HEK293T (cell line): ENCODE data around the gene FUT8.

ENCODE experiments used
- CTCF ChIA-PET: fragments of 350-600 bp; formaldehyde crosslinking; extraction: SDS; loops from one replicate; lab custom pipeline; 2021; ENCODE audit warnings: antibody characterized with exemption, inconsistent platforms; lab: Yijun Ruan, JAX
- POLR2A ChIA-PET: fragments of 350-600 bp; formaldehyde crosslinking; extraction: SDS; loops from one replicate; lab custom pipeline; 2020; ENCODE audit warnings: antibody characterized with exemption, inconsistent platforms; lab: Yijun Ruan, JAX
- DNase-seq: peaks from one replicate; pipeline ENCODE4 v3.0.0; 2012; ENCODE audit warnings: mixed read lengths; ENCODE audit errors: extremely low spot score
- ARNT ChIP-seq: fragments of 450-650 bp; IDR thresholded peaks from 2 replicates; pipeline ENCODE4 v1.6.1; 2017; ENCODE audit warnings: mild to moderate bottlenecking
- BHLHE40 ChIP-seq: fragments of 450-650 bp; IDR thresholded peaks from 2 replicates; pipeline ENCODE4 v1.6.1; 2016; ENCODE audit warnings: mild to moderate bottlenecking, moderate library complexity, borderline replicate concordance
- CTBP1 ChIP-seq: fragments of 450-650 bp; IDR thresholded peaks from 2 replicates; pipeline ENCODE4 v1.6.1; 2016; ENCODE audit warnings: borderline replicate concordance
- ELF4 ChIP-seq: fragments of 450-650 bp; IDR thresholded peaks from 2 replicates; pipeline ENCODE4 v1.6.1; 2017; ENCODE audit warnings: antibody characterized with exemption
- FOXA1 ChIP-seq: fragments of 450-650 bp; IDR thresholded peaks from 2 replicates; pipeline ENCODE4 v1.6.1; 2016; ENCODE audit warnings: mild to moderate bottlenecking
- FOXK2 ChIP-seq: fragments of 450-650 bp; IDR thresholded peaks from 2 replicates; pipeline ENCODE4 v1.6.1; 2016; ENCODE audit warnings: mild to moderate bottlenecking
- FOXM1 ChIP-seq: fragments of 450-650 bp; IDR thresholded peaks from 2 replicates; pipeline ENCODE4 v1.6.1; 2017; ENCODE audit warnings: mild to moderate bottlenecking, borderline replicate concordance
- HDGF ChIP-seq: fragments of 450-650 bp; IDR thresholded peaks from 2 replicates; pipeline ENCODE4 v1.6.1; 2017; ENCODE audit warnings: antibody characterized with exemption, borderline replicate concordance
- L3MBTL2 ChIP-seq: fragments of 450-650 bp; conservative IDR thresholded peaks from 2 replicates; pipeline ENCODE4 v1.6.1; 2016; ENCODE audit warnings: mild to moderate bottlenecking
- LEF1 ChIP-seq: fragments of 450-650 bp; IDR thresholded peaks from 2 replicates; pipeline ENCODE4 v1.6.1; 2017; ENCODE audit warnings: mild to moderate bottlenecking, borderline replicate concordance
- NFRKB ChIP-seq: fragments of 450-650 bp; IDR thresholded peaks from 2 replicates; pipeline ENCODE4 v1.6.1; 2016; ENCODE audit warnings: mild to moderate bottlenecking, moderate library complexity
- SP1 ChIP-seq: fragments of 450-650 bp; IDR thresholded peaks from 2 replicates; pipeline ENCODE4 v1.6.1; 2017
- SUZ12 ChIP-seq: fragments of 450-650 bp; IDR thresholded peaks from 2 replicates; pipeline ENCODE4 v1.6.1; 2016; ENCODE audit warnings: mild to moderate bottlenecking
- TARDBP ChIP-seq: fragments of 450-650 bp; IDR thresholded peaks from 2 replicates; pipeline ENCODE4 v1.6.1; 2016
- ZNF384 ChIP-seq: fragments of 450-650 bp; IDR thresholded peaks from 2 replicates; pipeline ENCODE4 v1.6.1; 2016
- TF ChIP-seq, protein P1 (sequence below): fragments of 450-650 bp; IDR thresholded peaks from 2 replicates; pipeline ENCODE4 v1.6.1; 2016

FUT8 gene

DNA sequence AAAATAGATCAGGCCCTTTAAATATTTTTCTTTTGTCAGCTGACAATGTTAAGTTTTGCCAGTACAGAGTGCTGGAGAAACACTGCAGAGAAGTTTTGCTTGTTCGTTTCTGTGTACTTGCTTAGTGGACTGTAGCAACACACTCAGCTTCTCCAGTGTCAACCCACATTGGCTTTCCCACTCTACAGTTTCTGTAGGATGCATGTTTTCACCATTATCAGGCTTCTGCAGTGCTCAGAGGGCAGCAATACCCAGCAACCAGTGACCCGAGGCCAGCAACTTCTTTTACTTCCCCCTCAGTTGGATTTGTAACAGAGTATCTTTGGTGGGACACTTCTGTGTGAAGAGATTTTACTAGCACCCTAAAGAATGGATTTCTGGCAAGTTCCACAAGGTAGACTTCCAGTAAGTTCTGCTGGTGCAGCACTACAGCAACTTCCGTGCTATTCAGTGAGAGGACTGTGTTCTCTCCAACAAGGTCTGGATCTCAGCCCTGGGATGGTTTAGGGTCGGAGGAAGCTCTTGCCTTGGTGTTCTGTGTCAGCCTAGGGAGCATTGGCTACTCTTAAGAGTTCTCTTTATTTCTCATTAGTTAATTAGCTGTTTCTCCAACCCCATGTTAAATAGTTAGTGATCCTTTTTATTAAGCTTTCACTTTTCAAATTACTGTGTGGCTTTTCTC is 70.4 kb downstream of the FUT8 start:
- TF ChIP-seq FOXK2 (no peak), ZNF384 (no peak), SUZ12 (no peak), SP1 (no peak), CTBP1 (no peak), FOXM1 (no peak), L3MBTL2 (no peak), TARDBP (no peak), BHLHE40 (no peak), FOXA1 (no peak)
- TF ChIP-seq, protein P1, sequence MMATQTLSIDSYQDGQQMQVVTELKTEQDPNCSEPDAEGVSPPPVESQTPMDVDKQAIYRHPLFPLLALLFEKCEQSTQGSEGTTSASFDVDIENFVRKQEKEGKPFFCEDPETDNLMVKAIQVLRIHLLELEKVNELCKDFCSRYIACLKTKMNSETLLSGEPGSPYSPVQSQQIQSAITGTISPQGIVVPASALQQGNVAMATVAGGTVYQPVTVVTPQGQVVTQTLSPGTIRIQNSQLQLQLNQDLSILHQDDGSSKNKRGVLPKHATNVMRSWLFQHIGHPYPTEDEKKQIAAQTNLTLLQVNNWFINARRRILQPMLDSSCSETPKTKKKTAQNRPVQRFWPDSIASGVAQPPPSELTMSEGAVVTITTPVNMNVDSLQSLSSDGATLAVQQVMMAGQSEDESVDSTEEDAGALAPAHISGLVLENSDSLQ = no peak
- DNase-seq = no peak
- CTCF ChIA-PET = interaction anchor here (0.8 kb wide), 1 partner anchor 292 kb away, joined by 3 read pairs; no protein-coding TSS in a partner anchor
- POLR2A ChIA-PET = no interaction called here

DNA sequence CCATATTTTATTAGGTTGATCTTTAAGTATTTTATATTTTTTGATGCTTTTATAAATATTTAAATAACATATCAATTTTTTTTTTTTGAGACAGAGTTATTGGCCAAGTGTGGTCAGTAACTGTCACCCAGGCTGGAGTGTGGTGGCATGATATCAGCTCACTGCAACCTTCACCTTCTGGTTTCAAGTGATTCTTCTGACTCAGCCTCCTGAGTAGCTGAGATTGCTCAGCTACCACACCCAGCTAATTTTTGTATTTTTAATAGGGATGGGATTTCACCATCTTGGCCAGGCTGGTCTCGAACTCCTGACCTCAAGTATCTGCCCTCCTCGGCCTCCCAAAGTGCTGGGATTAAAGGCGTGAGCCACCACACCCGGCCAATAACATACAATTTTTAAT is 71.1 kb downstream of the FUT8 start:
- POLR2A ChIA-PET = no interaction called here
- no peak for DNase-seq
- TF ChIP-seq, protein P1 = no peak
- TF ChIP-seq BHLHE40 (no peak), HDGF (no peak), ARNT (no peak), FOXM1 (no peak), NFRKB (no peak), ZNF384 (no peak), LEF1 (no peak), TARDBP (no peak), SUZ12 (no peak), L3MBTL2 (no peak), ELF4 (no peak), CTBP1 (no peak), FOXA1 (no peak), SP1 (no peak), FOXK2 (no peak)
- CTCF ChIA-PET = no interaction called here

DNA sequence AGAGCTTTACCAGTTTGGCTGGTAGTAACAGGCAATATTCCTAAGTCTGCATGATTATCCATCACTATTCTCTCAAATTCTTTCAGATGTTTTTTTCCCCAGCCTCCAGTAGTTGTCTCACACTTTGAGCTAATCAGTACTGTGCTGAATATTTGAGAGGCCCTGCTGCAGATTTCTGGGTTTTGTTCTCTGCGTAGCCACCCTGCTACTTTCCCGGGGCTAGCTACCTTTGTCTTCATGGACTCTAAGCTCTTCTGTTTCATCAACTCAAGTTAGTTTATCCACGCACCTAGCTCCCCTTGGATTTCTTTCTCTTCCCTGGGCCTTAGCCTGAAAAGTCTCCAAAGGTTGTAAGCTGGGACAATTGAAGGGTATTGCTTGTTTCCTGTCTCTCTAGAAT is 73.0 kb downstream of the FUT8 start:
- ChIA-PET CTCF (no interaction called here), POLR2A (no interaction called here)
- no peak for DNase-seq
- no peak for TF ChIP-seq FOXM1
- no peak for TF ChIP-seq SP1
- no peak for TF ChIP-seq SUZ12
- TF ChIP-seq, protein P1 = no peak
- TF ChIP-seq ELF4 = no peak
- TF ChIP-seq FOXK2 = no peak
- no peak for TF ChIP-seq CTBP1
- no peak for TF ChIP-seq LEF1
- no peak for TF ChIP-seq L3MBTL2
- no peak for TF ChIP-seq TARDBP
- no peak for TF ChIP-seq NFRKB
- no peak for TF ChIP-seq FOXA1
- no peak for TF ChIP-seq ARNT
- no peak for TF ChIP-seq BHLHE40
- no peak for TF ChIP-seq ZNF384
- TF ChIP-seq HDGF = no peak

DNA sequence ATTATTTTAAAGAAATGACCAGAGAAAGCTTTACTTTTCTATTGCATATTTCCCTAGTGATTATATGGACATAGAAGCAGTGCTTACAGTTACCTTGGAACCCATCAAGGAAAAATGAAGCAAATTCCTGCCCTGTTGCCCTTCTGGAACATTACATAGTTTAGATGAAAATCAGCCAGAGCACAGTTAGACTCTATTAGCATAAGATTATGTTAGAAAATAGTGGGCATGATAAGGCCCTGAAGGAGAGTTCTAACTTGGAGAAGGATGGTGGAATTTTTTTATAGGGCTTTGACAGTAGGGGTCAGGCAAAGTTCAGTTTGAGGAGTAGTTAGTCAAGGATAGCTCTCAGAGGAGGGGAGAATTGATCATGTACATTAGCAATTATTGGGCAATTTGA is 74.3 kb downstream of the FUT8 start:
- TF ChIP-seq TARDBP (no peak), SUZ12 (no peak), FOXM1 (no peak), SP1 (no peak), BHLHE40 (no peak), FOXA1 (no peak), L3MBTL2 (no peak), HDGF (no peak), LEF1 (no peak), FOXK2 (no peak), ZNF384 (no peak), CTBP1 (no peak), ARNT (no peak), NFRKB (no peak)
- DNase-seq = no peak
- CTCF ChIA-PET = interaction anchor here (0.6 to 0.7 kb wide), 2 partner anchors 63 to 240 kb away, joined by 3 to 4 read pairs; no protein-coding TSS in a partner anchor
- POLR2A ChIA-PET = no interaction called here

DNA sequence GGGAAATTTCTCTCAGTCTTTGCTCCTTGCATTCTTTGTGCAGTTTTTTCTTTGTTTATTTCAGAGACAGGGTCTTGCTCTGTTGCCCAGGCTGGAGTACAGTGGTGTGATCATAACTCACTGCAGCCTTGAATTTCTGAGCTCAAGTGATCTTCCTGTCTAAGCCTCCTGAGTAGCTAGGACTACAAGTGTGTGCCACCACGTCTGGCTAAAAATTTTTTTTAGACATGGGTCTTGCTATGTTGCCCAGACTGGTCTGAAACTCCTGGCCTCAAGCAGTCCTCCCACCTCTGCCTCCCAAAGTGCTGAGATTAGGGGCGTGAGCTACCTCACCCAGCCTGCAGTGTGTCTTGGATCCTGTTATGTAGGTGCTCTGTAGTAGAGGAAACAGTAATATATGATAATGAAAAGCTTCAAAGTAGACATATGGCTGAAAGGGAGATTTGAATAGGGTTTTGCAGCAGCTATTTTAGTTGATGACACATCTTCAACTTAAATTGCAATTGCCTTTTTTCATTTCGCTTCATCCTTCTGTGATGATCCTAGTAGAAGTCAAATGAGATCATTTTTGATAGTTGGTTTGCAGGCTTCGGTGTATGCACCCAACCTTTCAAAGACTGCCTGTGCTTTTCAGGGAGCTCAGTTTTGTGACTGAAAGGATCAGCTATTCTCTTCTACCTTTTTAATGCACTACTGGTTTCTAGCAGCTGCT is 75.4 kb downstream of the FUT8 start:
- DNase-seq = no peak
- POLR2A ChIA-PET = no interaction called here
- no peak for TF ChIP-seq FOXA1
- CTCF ChIA-PET = interaction anchor here (0.6 kb wide), 1 partner anchor 109 kb away, joined by 3 read pairs; no protein-coding TSS in a partner anchor

DNA sequence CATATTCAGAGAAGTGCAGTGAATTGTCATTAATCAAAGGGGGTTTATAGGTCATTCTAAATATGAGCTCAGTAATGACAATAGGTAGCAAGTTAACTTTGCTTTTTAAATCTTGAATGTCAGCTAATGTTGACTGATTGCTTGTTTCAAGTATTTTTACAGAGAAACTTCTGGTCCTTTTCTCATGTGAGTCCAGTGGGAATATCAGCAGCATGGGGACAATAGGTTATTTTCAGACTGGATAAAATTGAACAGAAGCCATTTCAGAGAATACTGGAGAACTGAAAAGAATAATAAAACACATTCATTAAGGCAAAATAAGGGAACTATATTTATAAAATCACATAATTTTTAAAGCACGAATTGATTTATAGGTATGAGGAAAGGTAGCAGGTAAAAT is 78.7 kb downstream of the FUT8 start:
- DNase-seq = no peak
- TF ChIP-seq TARDBP (no peak), FOXA1 (no peak)
- TF ChIP-seq, protein P1 = no peak
- ChIA-PET CTCF (no interaction called here), POLR2A (no interaction called here)
